Muscle of arm (tissue), 14 donors: ENCODE results near the gene TAS2R20. TPM values are rescaled to one million over a fixed set of nuclear protein-coding genes. Genes with fewer than 3 reads are reported as not detected.
"Not testable (repeated sequence)": the region's sequence is repeated elsewhere in the genome, so short reads cannot be mapped to it uniquely, and the experiment has no call there.

Experiments
- DNase-seq: peaks from one replicate; pipeline ENCODE4 v3.0.0-alpha.2; 2013
- long read RNA-seq, 11 donors: transcript quantifications; one replicate each; lab custom pipeline, GENCODE V29; 2026
- polyA plus RNA-seq, 12 donors: library from polyadenylated mRNA; unstranded; fragments of 120-200 nt; gene quantifications; one replicate each; pipeline ENCODE4 v1.2.1, GENCODE V29; 2013; ENCODE audit not compliant: insufficient read length in 12 of 12

The TAS2R20 gene
- 1 to 10 TPM in 6 of 12 donors, under 1 TPM in 4, not detected in 2; 0.54 to 3.7 (median 1.6) TPM for polyA plus RNA-seq
- long read RNA-seq, donor 1, partial matches to known transcripts = 0 of 2 reads
- long read RNA-seq, donor 1, other reads (novel, unspliced or antisense) = 0 of 2 reads
- long read RNA-seq, donor 2 = 0 reads
- long read RNA-seq, donor 3 = 0 reads
- long read RNA-seq, donor 4 = 0 reads
- long read RNA-seq, donor 5 = 0 reads
- long read RNA-seq, donor 6 = 0 reads
- long read RNA-seq, donor 7 = 0 reads
- long read RNA-seq, donor 8, partial matches to known transcripts = 0 of 1 reads
- long read RNA-seq, donor 8, other reads (novel, unspliced or antisense) = 0 of 1 reads
- long read RNA-seq, donor 9 = 0 reads
- long read RNA-seq, donor 10, partial matches to known transcripts = 0 of 3 reads
- long read RNA-seq, donor 10, other reads (novel, unspliced or antisense) = 0 of 3 reads
- long read RNA-seq, donor 11 = 0 reads

GRCh38 chr12:10998204-10998603 is at the start of gene TAS2R20:
Gene TAS2R20 (minus strand): TSS chr12:10998304. CDS start chr12:10997875, 429 bp downstream.
- DNase-seq = no peak

- DNase-seq = not testable (repeated sequence)
Measured at GRCh38 chr12:11041366-11041765, 43.3 kb upstream of the TAS2R20 start.

- no peak for DNase-seq
Measured at GRCh38 chr12:11040162-11040561, 42.1 kb upstream of the TAS2R20 start.

GRCh38 chr12:11039171-11039570 is 41.1 kb upstream of the TAS2R20 start:
- no peak for DNase-seq

- DNase-seq = not testable (repeated sequence)
Measured at GRCh38 chr12:11033959-11034358, 35.9 kb upstream of the TAS2R20 start.

- DNase-seq = no peak
Measured at GRCh38 chr12:11031307-11031706, 33.2 kb upstream of the TAS2R20 start, which contains the start of gene TAS2R31. Gene TAS2R31 (minus strand): TSS chr12:11031407. CDS start chr12:11031335, 72 bp downstream.

- DNase-seq = no peak
Measured at GRCh38 chr12:11026118-11026517, 28.0 kb upstream of the TAS2R20 start.

GRCh38 chr12:11023387-11023786 is 25.3 kb upstream of the TAS2R20 start:
- DNase-seq = no peak

- no peak for DNase-seq
Measured at GRCh38 chr12:11022520-11022919, 24.4 kb upstream of the TAS2R20 start, which contains the start of gene TAS2R19. Gene TAS2R19 (minus strand): TSS chr12:11022620. CDS start chr12:11022571, 49 bp downstream.

- no peak for DNase-seq
Measured at GRCh38 chr12:11016937-11017336, 18.8 kb upstream of the TAS2R20 start.

- DNase-seq = no peak
Measured at GRCh38 chr12:11015775-11016430, 17.8 kb upstream of the TAS2R20 start.

GRCh38 chr12:11014234-11014633 is 16.1 kb upstream of the TAS2R20 start:
- no peak for DNase-seq

- no peak for DNase-seq
Measured at GRCh38 chr12:11007608-11008007, 9.5 kb upstream of the TAS2R20 start.

- DNase-seq = no peak
Measured at GRCh38 chr12:10994307-10994706, 3.8 kb downstream of the TAS2R20 start.

- DNase-seq = no peak
Measured at GRCh38 chr12:10989107-10989506, 9.0 kb downstream of the TAS2R20 start.

GRCh38 chr12:10986812-10987211 is 11.3 kb downstream of the TAS2R20 start, which contains the start of gene TAS2R50:
Gene TAS2R50 (minus strand): TSS chr12:10986912. CDS start chr12:10986860, 52 bp downstream.
- no peak for DNase-seq

- no peak for DNase-seq
Measured at GRCh38 chr12:10982244-10982643, 15.9 kb downstream of the TAS2R20 start.

- no peak for DNase-seq
Measured at GRCh38 chr12:10974965-10975364, 23.1 kb downstream of the TAS2R20 start.

GRCh38 chr12:10968765-10969456 is 29.2 kb downstream of the TAS2R20 start:
- DNase-seq = no peak

GRCh38 chr12:10967409-10967808 is 30.7 kb downstream of the TAS2R20 start:
- DNase-seq = no peak

- no peak for DNase-seq
Measured at GRCh38 chr12:10966314-10966713, 31.8 kb downstream of the TAS2R20 start.

GRCh38 chr12:10965476-10965875 is 32.6 kb downstream of the TAS2R20 start:
- DNase-seq = no peak
